GM12864 (cell line): ENCODE data around the gene SLC9A3.
A peak's percentile ranks its signal among the peaks of the same experiment; 100 is the strongest.
"Not testable (repeated sequence)": the region's sequence is repeated elsewhere in the genome, so short reads cannot be mapped to it uniquely, and the experiment has no call there.

Source experiments
- DNase-seq: peaks from one replicate; pipeline ENCODE4 v3.0.0-alpha.2; 2011; ENCODE audit warnings: low read depth
- H3K4me3 ChIP-seq: 2 replicates; pipeline ENCODE4 v1.5.1; 2011; ENCODE audit warnings: mild to moderate bottlenecking, low read depth, low read length, control low read depth
- CTCF ChIP-seq: IDR thresholded peaks from 2 replicates; pipeline ENCODE4 v1.5.1; 2011; ENCODE audit warnings: low read depth, mild to moderate bottlenecking, moderate library complexity, low read length, control low read depth, inconsistent platforms; ENCODE audit errors: missing control alignments

Gene SLC9A3

GRCh38 chr5:477871-478270, 46.4 kb downstream of the SLC9A3 start:
- no peak for DNase-seq
- no peak for TF ChIP-seq CTCF
- H3K4me3 ChIP-seq, result no peak overlapping the region

- no peak for TF ChIP-seq CTCF
- no peak overlapping the region for H3K4me3 ChIP-seq
- DNase-seq, result no peak
These were observed 47.0 kb downstream of the SLC9A3 start for GRCh38 chr5:477247-477646.

GRCh38 chr5:476814-477175, 47.5 kb downstream of the SLC9A3 start:
- no peak for TF ChIP-seq CTCF
- DNase-seq, result no peak
- H3K4me3 ChIP-seq, result no peak overlapping the region

- no peak overlapping the region for H3K4me3 ChIP-seq
- TF ChIP-seq CTCF, result no peak
- no peak for DNase-seq
These were observed 48.0 kb downstream of the SLC9A3 start for GRCh38 chr5:476102-476813.

GRCh38 chr5:475704-476101, 48.5 kb downstream of the SLC9A3 start:
- DNase-seq, result no peak
- TF ChIP-seq CTCF, result no peak
- no peak overlapping the region for H3K4me3 ChIP-seq

- TF ChIP-seq CTCF, result no peak
These were observed 49.2 kb downstream of the SLC9A3 start for GRCh38 chr5:474840-475661.

GRCh38 chr5:474232-474839, 49.9 kb downstream of the SLC9A3 start:
- not testable (repeated sequence) for DNase-seq
- peak overlapping the region; percentile 86 for H3K4me3 ChIP-seq

More at GRCh38 chr5:474840-475661, 49.2 kb downstream of the SLC9A3 start:
- H3K4me3 ChIP-seq, result peak overlapping the region; percentile 53
- no peak for DNase-seq
